HUES64 (cell line): ENCODE results near the gene THSD4.

Experiments
- H3K27ac ChIP-seq: 2 replicates; pipeline ENCODE4 v1.7.0; 2013; ENCODE audit warnings: low read depth, low read length, inconsistent platforms
- H3K27me3 ChIP-seq: 2 replicates; pipeline ENCODE4 v1.6.1; 2013; ENCODE audit warnings: mild to moderate bottlenecking, low read length; ENCODE audit not compliant: insufficient read depth
- H3K36me3 ChIP-seq: 2 replicates; pipeline ENCODE4 v1.6.1; 2013; ENCODE audit warnings: mild to moderate bottlenecking, low read length; ENCODE audit not compliant: insufficient read depth
- H3K4me1 ChIP-seq: 2 replicates; pipeline ENCODE4 v1.6.1; 2013; ENCODE audit warnings: mild to moderate bottlenecking, low read length, moderate library complexity; ENCODE audit not compliant: insufficient read depth
- H3K4me3 ChIP-seq: 2 replicates; pipeline ENCODE4 v1.5.1; 2013; ENCODE audit warnings: mild to moderate bottlenecking, low read length, moderate library complexity
- H3K9ac ChIP-seq: 2 replicates; pipeline ENCODE4 v1.6.1; 2013; ENCODE audit warnings: mild to moderate bottlenecking, low read depth, low read length
- H3K9me3 ChIP-seq: 2 replicates; pipeline ENCODE4 v1.6.1; 2013; ENCODE audit warnings: low read depth, low read length; ENCODE audit not compliant: insufficient read depth
- WGBS: fragments of 150-250, 120-280 bp; methylation state at CpG from one replicate; pipeline ENCODE4 v1.1.7; 2013; ENCODE audit warnings: missing lambda C conversion rate; 5-methylcytosine and 5-hydroxymethylcytosine counted together

Gene THSD4

GRCh38 chr15:71465131-71465955 is 350.1 kb downstream of the THSD4 start:
- no peak overlapping the region for H3K9ac ChIP-seq
- WGBS = 25% methylated on average over 3 of the region's 3 CpGs
- no peaks in the 10 kb centered on the region for H3K27me3 ChIP-seq
- H3K4me3 ChIP-seq = no peak overlapping the region
- H3K4me1 ChIP-seq = peaks cover 14% of the 10 kb centered on the region
- H3K27ac ChIP-seq = peak overlapping the region; percentile 28; the same call in 1 of the 2 replicates
- no peaks in the 10 kb centered on the region for H3K9me3 ChIP-seq
- H3K36me3 ChIP-seq = no peaks in the 10 kb centered on the region

- Histone ChIP-seq H3K9me3 (no peaks in the 10 kb centered on the region), H3K27ac (no peak overlapping the region), H3K27me3 (no peaks in the 10 kb centered on the region), H3K4me3 (no peak overlapping the region), H3K9ac (no peak overlapping the region), H3K4me1 (peaks cover 14% of the 10 kb centered on the region), H3K36me3 (no peaks in the 10 kb centered on the region)
- WGBS = 80% methylated on average over 1 of the region's 1 CpG
Observed at GRCh38 chr15:71468715-71469114, 353.4 kb downstream of the THSD4 start.

- H3K9ac ChIP-seq = no peak overlapping the region
- WGBS = 94% methylated on average over 8 of the region's 8 CpGs
- no peak overlapping the region for H3K27ac ChIP-seq
Observed at GRCh38 chr15:71469413-71469812, 354.1 kb downstream of the THSD4 start.

GRCh38 chr15:71471347-71471746 is 356.1 kb downstream of the THSD4 start:
- no peaks in the 10 kb centered on the region for H3K27me3 ChIP-seq
- WGBS = 100% methylated on average over 1 of the region's 1 CpG
- no peak overlapping the region for H3K4me3 ChIP-seq
- H3K27ac ChIP-seq = no peak overlapping the region
- H3K9ac ChIP-seq = no peak overlapping the region
- no peaks in the 10 kb centered on the region for H3K9me3 ChIP-seq
- H3K36me3 ChIP-seq = no peaks in the 10 kb centered on the region
- H3K4me1 ChIP-seq = no peaks in the 10 kb centered on the region

More at GRCh38 chr15:71469413-71469812, 354.1 kb downstream of the THSD4 start:
- no peaks in the 10 kb centered on the region for H3K9me3 ChIP-seq
- peaks cover 14% of the 10 kb centered on the region for H3K4me1 ChIP-seq
- no peak overlapping the region for H3K4me3 ChIP-seq
- no peaks in the 10 kb centered on the region for H3K27me3 ChIP-seq
- no peaks in the 10 kb centered on the region for H3K36me3 ChIP-seq

GRCh38 chr15:71472566-71472965 is 357.3 kb downstream of the THSD4 start:
- no peak overlapping the region for H3K27ac ChIP-seq
- no peaks in the 10 kb centered on the region for H3K4me1 ChIP-seq
- no peaks in the 10 kb centered on the region for H3K27me3 ChIP-seq
- no peak overlapping the region for H3K4me3 ChIP-seq
- no peaks in the 10 kb centered on the region for H3K36me3 ChIP-seq
- 92% methylated on average over 4 of the region's 4 CpGs for WGBS
- no peak overlapping the region for H3K9ac ChIP-seq
- H3K9me3 ChIP-seq = no peaks in the 10 kb centered on the region

- Histone ChIP-seq H3K9me3 (no peaks in the 10 kb centered on the region), H3K36me3 (no peaks in the 10 kb centered on the region), H3K27ac (no peak overlapping the region), H3K4me1 (no peaks in the 10 kb centered on the region), H3K9ac (no peak overlapping the region), H3K4me3 (no peak overlapping the region), H3K27me3 (no peaks in the 10 kb centered on the region)
- 95% methylated on average over 3 of the region's 3 CpGs for WGBS
Observed at GRCh38 chr15:71473751-71474150, 358.5 kb downstream of the THSD4 start.

- Histone ChIP-seq H3K4me1 (no peaks in the 10 kb centered on the region), H3K27ac (no peak overlapping the region), H3K4me3 (no peak overlapping the region), H3K27me3 (no peaks in the 10 kb centered on the region), H3K9me3 (no peaks in the 10 kb centered on the region), H3K36me3 (no peaks in the 10 kb centered on the region), H3K9ac (no peak overlapping the region)
- 91% methylated on average over 7 of the region's 8 CpGs for WGBS
Observed at GRCh38 chr15:71476823-71477222, 361.6 kb downstream of the THSD4 start.

- H3K9ac ChIP-seq = no peak overlapping the region
- H3K27me3 ChIP-seq = no peaks in the 10 kb centered on the region
- no peaks in the 10 kb centered on the region for H3K4me1 ChIP-seq
- 79% methylated on average over 6 of the region's 6 CpGs for WGBS
- H3K9me3 ChIP-seq = no peaks in the 10 kb centered on the region
- H3K27ac ChIP-seq = no peak overlapping the region
- no peaks in the 10 kb centered on the region for H3K36me3 ChIP-seq
- no peak overlapping the region for H3K4me3 ChIP-seq
Observed at GRCh38 chr15:71480556-71480955, 365.3 kb downstream of the THSD4 start.

- 97% methylated on average over 4 of the region's 4 CpGs for WGBS
Observed at GRCh38 chr15:71484080-71484479, 368.8 kb downstream of the THSD4 start.

GRCh38 chr15:71485094-71485693 is 369.9 kb downstream of the THSD4 start:
- no peaks in the 10 kb centered on the region for H3K4me1 ChIP-seq
- no peak overlapping the region for H3K9ac ChIP-seq
- WGBS = 100% methylated on average over 2 of the region's 2 CpGs
- no peak overlapping the region for H3K27ac ChIP-seq
- H3K36me3 ChIP-seq = no peaks in the 10 kb centered on the region
- H3K4me3 ChIP-seq = no peak overlapping the region
- no peaks in the 10 kb centered on the region for H3K9me3 ChIP-seq
- H3K27me3 ChIP-seq = no peaks in the 10 kb centered on the region

More at GRCh38 chr15:71484080-71484479, 368.8 kb downstream of the THSD4 start:
- H3K4me3 ChIP-seq = no peak overlapping the region
- no peaks in the 10 kb centered on the region for H3K4me1 ChIP-seq
- H3K27me3 ChIP-seq = no peaks in the 10 kb centered on the region
- no peaks in the 10 kb centered on the region for H3K36me3 ChIP-seq
- no peak overlapping the region for H3K27ac ChIP-seq
- no peaks in the 10 kb centered on the region for H3K9me3 ChIP-seq
- H3K9ac ChIP-seq = no peak overlapping the region

GRCh38 chr15:71489570-71489969 is 374.3 kb downstream of the THSD4 start:
- Histone ChIP-seq H3K9ac (no peak overlapping the region), H3K4me1 (no peaks in the 10 kb centered on the region), H3K9me3 (0 out of 2 replicates have a peak, but pooled peaks cover 5% of the 10 kb centered on the region), H3K36me3 (no peaks in the 10 kb centered on the region), H3K27ac (no peak overlapping the region), H3K27me3 (no peaks in the 10 kb centered on the region), H3K4me3 (no peak overlapping the region)
- 100% methylated on average over 1 of the region's 3 CpGs for WGBS
